Left colon (tissue), 2 donors: ENCODE results near the gene FNDC5. TPM values are rescaled to one million over a fixed set of nuclear protein-coding genes. Genes with fewer than 3 reads are reported as not detected.

Experiments used
- ATAC-seq: fragments of 200-7000 bp; cut with Tn5 transposase; one replicate; pipeline ENCODE4 v1.9.1; 2020; ENCODE audit warnings: mild to moderate bottlenecking, moderate library complexity
- DNase-seq, 2 donors: peaks; one replicate each; pipeline ENCODE4 v3.0.0-alpha.2; 2020
- intact Hi-C, 2 donors: fragments of 100-400 bp; cut with DNase I in 1 of 2; cut with micrococcal nuclease in 1 of 2; formaldehyde crosslinking; loops; one replicate each; pipeline versions ENCODE4 v1.11.2 to v1.14.0; 2022; cut with DNase I, micrococcal nuclease
- total RNA-seq, 2 donors: library from RNA; stranded (reverse); fragmentation: NEBNext Ultra II Directional; extraction: Animal tissue kit (Norgen Biotek cat#: 25700); gene quantifications; one replicate each; pipeline ENCODE4 v1.2.1, GENCODE V29; 2021
- donor health status: DM: no; HTN: no; CAD: no.
- donor health status: DM: yes; HTN: yes; CAD: no.

The FNDC5 gene
- total RNA-seq, 2 donors from 2014 or later = 0.22 to 0.85 TPM

DNA sequence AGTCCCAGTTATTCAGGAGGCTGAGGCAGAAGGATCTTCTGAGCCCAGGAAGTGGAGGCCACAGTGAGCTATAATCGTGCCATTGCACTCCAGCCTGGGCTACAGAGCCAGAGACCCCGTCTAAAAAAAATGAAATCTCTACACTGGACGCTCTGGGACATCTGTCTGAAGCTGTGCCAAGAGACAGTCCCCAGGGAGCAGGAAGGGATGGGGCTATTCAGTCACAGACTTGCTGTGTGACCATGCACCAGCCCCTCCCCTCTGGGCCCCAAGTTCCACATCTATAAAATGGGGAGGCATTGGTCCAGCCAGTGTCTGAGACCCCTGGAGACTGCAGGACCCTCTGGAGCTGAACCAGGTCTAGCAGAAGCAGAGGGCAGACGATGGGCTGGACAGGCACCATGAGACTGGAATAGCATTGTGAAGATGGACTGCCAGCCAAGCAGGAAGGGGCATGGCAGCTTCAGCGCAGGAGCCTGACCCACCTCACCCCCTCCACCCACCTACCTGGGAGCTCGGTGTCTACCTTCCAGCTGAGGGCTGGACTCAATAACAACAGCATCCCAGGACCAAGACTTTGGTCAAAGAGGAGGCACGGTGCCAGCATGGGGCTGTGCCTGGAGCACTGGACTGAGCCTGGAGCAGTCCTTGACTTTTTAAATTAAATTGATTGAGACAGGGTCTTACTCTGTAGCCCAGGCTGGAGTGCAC lies 29.0 kb upstream of the FNDC5 start:
- DNase-seq (peak in 1 of 2 donors; percentile 60), ATAC-seq (peak; percentile 3)
- intact Hi-C loops = no loop called here

DNA sequence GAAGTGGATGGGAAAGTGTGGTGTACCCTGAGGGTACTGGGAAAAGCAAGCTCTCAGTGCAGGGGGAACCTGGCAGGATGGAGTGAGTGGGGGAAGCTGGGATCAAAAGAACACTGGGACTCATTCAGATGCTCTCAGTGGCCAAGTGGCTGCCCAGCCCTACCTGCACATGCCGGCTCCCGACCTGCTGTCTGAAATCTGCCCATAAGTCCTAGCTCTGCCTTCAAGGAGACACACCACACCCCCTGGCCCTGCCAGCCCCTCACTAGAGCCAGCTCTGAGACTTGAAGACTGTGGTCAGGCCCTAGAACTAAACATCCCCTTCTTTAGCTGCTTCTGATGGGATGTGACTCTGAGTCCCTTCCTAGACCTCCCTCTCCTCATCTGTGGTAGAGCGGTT lies 28.2 kb upstream of the FNDC5 start:
- no peak for ATAC-seq
- DNase-seq = no peak
- intact Hi-C loops = no loop called here

DNA sequence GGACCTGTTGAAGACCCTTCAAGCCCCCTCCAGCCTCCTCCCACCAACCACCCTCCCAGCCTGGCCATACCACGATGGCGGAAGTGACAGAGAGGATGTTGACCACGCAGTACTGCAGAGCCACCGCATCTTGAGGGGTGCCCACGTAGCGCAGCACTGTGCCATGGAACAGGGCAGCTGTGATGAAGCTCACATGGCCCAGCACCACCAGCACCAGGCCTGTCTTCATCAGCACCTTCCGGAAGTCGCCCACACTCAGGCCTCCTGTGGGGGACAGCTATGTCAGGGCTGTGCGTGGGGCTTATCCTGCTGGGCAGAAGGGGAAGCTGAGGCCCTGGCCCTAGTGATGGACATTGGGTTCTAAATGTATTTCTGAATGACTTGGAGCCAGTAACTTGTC lies 27.3 kb upstream of the FNDC5 start:
- intact Hi-C loops = no loop called here
- DNase-seq (no peak), ATAC-seq (no peak)

DNA sequence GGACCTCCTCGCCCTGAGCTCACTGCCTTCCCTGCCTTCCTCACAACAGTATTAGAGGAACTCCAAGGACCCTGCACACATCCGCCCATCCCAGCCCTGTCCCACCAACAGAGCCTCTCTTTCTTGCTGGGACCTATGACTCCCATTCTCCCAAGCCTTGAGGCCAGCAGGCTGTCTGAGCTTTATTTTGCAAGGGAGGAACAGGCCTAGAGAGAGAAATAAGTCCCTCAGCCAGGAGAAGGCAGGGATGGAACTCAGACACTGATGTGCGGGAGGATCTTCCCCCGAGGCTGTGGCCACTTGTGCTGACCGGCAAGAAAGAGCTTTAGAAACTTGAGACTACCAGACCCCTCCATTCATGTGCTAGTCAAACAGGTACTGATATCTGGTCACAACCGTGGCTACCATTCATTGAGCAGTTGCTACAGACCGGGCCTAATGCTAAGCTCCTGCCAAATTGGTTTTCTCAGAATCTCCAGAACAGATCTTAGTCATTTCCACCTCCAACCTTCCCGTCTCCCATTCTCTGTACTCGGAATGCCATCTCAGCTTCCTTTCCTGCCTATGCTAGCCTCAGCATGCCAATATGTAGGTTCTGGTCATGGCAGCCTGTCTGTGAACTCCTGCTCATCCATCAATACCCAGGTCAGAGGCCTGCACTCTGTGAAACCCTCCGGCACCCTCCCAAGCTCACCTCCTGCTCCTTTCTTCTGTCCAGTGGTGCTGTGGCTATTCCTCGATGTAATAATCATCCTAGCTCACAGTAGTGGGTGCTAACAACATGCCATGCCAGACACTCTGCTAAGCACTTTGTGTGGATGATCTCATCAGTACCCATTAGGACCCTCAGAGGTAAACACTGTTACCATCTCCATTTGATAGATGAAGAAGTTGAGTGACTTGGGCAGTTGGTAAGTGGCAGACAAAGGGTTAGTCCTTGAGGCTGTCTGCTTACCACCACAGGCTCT lies 26.7 kb upstream of the FNDC5 start:
- DNase-seq (no peak), ATAC-seq (no peak)
- intact Hi-C loops = no loop called here

DNA sequence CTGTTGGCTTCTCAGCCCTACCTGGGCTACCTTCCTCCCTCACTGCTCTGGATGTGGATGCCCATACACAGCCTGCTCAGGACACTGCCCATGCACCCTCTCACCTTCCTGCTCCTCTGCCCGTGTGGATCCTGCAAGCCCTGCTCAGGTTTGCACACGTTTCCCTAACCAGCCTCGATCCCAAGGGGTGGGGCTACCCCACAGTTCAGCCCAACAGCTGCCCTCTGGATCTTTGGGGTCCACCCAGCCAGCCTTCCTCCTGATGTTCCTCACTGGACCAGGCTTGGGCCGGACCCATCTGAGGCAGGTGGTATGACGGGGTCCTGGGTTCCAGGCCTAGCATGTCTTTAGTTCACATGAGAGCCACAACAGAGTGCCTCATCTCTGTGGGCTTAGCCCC lies 25.7 kb upstream of the FNDC5 start:
- ATAC-seq (no peak), DNase-seq (no peak)
- intact Hi-C loops = no loop called here

DNA sequence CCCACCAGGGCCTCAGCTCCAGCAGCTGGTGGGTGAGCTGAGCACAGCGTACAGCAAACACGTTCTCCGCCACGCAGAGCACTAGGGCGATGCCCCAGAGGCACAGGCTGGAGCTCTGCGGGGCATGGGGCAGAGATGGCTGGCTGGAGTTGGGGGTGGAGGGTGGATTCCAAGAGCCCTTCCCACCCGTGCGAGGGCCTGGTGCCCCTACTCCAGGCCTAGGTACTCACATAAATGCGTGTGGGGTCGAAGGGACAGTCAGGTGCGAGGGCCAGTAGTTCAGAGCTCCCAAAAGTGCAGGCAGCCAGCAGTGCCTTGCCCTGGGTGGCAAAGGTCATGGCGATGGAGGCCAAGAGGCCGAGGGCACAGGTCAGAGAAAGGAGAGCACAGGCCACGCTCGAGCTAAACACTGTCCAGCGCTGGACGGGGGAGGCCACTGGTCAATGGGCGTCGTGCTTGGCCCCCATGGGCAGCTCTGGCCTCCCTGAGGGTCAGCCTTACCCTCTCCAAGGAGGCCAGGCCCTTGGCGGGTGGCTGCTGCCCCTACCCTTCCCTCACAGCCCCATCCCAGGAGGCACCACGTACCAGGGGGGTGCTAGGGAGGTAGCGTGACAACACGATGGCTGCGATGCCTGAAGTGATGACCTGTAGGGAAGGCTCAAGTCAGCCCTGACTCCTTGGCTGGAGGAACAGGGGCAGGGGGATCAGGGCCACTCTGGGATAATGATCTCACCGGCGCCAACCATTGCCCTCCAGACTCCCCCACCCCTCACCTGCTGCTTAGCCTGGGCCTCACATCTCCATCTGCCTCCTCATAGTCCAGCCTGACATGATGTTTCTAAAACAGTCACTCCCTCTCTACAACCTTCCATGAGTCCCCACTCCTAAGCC lies 24.9 kb upstream of the FNDC5 start:
- intact Hi-C loops = no loop called here
- DNase-seq = no peak
- ATAC-seq = no peak

DNA sequence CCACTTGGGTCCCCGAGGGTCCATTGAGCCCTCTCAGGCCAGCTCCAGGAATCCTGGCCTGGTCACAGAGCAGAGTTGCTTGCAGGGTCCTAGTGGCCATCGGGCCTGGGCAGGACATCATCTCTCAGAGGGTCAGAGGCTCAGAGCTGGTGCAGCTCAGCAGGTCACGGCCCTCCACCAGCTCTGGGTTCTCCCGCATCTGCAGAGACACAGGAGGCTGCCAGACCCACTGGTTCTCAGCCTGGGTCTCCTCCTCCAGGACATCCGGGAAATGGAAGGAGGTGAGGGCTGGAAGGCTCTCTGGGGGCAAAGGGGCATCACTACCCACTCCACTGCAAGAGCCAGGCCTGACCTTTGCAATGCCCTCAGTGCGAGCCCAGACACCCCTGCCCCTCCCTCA lies 24.0 kb upstream of the FNDC5 start:
- no peak for DNase-seq
- no peak for ATAC-seq
- intact Hi-C loops = no loop called here

DNA sequence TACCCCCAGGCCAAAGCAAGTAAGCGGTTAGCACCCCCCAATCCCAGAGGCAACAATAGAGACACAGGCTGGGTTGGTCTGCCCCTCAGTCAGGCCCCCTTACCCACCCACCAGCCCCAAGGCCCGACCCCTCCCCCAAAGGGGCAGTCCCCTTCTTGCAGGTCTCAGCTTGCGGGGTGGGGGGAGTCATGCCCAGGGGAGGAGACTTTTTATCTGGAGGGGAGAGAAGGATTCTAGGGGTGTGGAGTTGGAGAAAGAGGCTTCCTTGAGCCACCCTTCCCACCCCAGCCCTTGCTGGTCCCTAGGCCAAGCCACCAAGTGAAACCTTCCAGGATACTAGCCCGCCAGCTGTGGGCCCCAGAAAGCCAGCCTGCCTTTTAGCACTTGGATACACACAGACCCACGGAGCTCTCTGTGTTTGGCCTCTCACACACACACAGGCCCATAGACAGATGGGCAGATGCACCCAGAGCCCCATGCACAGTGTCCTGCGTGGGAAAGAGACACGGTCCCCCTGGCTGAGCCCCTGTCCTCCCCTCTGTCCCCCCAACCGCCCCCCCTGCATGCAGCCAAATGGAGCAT lies 23.4 kb upstream of the FNDC5 start:
- peak; percentile 9 for ATAC-seq
- intact Hi-C loops = no loop called here
- no peak for DNase-seq

DNA sequence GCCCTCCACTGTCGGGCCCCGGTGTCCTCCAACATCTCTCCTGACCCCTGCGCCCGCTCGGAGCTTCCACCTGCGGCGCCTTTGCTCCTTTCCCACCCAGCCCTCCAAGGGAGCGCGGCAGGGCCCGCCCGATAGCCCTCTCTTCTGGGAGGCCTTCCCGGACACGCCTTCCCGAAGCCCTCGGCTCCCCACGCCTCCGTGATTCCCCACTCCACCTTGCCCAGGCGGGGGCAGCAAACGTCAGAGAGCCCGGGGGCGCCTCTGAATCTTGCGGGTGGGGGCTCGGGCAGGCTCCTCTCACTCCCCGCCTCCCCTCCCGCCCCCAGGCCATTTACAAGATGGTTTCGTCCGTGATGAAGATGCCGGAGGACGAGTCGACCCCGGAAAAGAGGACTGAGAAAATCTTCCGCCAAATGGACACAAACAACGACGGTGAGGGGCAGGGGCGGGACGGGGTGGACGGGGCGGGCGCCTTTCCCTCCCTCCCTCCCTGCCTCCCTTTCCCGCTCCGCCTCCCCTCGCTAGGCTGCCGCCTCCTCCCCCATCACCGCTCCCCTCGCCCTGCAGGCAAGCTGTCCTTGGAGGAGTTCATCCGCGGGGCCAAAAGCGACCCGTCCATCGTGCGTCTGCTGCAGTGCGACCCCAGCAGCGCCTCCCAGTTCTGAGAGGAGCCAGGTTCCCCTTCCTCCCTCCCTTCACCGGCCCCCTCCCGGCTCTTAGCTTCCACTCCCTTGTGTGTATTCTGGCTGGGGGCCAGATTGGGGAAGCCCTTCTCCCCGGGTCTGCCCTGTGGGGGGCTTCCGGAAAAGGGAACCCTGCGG lies 22.7 kb upstream of the FNDC5 start:
- DNase-seq = peak; percentile 76 to 83
- ATAC-seq = peak; percentile 76
- intact Hi-C loops = no loop called here

DNA sequence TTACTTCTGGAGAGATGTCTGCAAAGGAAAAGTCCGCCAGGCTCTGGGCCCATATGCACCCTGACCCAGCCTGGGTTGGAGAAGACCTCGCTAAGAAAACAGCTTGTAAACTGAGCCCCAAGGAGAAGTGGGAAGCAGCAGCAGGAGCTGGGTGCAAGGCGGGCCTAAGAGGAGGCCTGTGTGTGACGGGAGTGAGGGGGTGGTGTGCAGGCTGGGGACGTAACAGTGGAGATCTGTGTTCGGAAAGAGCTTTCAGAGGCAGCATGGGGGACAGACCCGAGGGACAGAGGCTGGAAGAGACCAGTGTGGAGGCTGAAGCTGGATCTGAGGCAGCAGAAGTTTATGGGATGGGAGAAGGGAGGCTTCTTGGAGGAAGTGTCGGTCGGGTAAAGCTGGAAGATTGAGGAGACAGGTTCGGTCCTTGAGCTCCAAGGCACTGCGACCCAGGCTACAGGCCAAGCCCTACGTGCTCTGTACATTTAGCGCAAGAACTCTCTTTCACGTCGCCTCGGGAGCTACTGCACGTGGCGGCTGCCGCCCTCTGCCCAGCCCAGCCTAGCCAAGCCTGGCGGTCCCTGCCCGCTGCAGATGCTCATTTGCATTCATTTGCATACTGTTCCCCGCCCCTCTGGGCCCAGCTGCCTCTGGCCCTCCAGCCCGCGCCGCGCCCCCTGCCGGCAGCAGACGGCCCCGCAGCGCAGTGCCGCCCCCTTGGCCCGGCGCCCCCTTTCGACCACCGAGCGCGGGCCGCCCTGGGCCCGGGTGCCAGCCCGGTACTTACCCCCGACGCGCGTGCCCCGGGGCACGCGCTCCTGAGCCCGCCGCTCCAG lies 21.9 kb upstream of the FNDC5 start:
- DNase-seq (peak; percentile 70 to 73), ATAC-seq (peak; percentile 58)
- intact Hi-C loops = no loop called here

DNA sequence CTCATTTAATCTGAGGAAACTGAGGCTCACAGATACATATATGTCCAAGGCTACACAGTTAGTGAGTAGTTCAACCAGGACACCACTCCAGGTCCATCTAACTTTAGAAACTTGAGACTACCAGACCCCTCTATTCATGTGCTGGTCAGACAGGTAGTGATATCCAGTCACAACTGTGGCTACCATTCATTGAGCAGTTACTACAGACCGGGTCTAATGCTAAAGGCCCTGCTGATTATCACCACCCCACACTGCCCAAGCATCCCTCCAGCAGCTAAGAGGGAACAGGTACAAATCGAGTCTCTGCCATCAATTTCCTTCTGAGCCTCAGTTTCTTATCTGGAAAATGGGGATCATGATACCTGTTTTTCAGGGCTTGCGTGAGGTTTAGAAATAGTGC lies 20.9 kb upstream of the FNDC5 start:
- ATAC-seq (no peak), DNase-seq (no peak)
- intact Hi-C loops = no loop called here

DNA sequence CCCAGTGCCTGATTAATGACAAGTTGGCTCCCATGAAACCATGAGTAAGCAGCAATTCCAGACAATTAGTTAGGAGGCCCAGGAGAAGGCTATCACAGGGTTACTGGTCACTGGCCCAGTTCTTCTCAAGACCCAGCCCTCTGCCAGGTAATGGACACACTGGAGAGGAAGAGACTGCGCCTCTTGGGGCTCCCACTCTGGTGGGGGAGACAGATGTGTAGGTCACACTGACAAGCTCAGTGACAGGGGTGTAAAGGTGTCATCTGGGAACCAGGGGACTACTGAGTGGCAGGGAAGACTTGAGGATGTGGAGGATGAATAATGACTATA lies 20.5 kb upstream of the FNDC5 start:
- intact Hi-C loops = no loop called here
- ATAC-seq = no peak
- no peak for DNase-seq

DNA sequence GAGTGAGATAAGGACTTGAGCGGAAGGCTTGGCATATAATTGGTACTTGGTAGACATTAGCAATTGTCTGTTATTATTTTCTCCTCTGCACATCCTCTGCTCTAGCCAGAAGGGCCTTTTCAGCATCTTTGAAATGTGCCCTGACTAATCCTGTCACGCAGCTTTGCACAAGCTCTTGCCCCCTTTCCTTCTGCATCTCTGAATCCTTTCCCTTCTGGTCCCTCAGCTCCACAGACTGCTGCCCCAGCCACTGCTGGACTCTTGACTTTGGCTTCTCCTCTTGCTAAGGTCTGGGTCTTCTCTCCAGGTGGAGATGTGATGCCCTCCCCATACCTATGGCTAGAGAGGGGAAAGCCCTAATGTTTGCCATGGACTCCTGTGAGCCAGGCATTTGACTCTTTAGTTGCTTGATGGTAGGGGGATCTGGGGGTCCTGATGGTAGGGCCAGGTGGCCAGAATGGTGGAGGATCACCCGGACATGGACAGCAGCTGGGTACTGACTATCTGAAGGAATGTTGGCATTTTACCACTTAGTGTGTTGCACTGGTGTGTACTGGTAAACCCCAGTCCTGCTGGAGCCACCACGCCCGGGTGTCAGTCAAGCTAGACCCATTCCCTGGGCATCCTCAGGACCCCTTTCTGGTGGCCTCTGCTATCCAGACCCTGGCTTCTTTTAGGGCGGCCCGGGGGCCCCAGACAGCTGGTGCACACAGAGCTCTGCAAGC lies 20.0 kb upstream of the FNDC5 start:
- ATAC-seq (no peak), DNase-seq (no peak)
- intact Hi-C loops = no loop called here

DNA sequence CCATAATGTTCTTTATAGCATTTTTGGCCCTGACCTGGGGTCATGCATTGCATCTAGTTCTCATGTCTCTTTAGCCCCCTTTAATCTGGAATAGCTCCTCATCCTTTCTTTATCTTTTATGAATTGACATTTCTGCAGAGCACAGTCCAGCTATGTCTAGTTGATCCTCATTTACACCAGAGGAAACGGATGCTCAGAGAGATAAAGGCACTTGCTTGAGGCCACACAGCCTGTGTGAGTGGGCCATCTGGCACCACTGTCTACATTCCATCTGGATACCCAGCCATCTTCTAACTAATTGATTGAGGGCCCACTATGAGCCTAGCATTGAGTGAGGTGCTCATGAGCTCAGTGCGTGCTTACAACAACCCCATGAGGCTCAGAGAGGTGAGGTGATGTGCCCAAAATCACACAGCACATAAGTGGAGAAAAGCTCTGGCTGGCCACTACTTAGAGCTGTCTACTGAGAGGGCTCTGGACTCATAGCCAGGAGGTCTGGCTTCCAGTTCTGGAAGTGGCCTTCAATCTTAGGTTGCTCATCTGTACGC lies 19.1 kb upstream of the FNDC5 start:
- ATAC-seq = no peak
- intact Hi-C loops = no loop called here
- DNase-seq = no peak

DNA sequence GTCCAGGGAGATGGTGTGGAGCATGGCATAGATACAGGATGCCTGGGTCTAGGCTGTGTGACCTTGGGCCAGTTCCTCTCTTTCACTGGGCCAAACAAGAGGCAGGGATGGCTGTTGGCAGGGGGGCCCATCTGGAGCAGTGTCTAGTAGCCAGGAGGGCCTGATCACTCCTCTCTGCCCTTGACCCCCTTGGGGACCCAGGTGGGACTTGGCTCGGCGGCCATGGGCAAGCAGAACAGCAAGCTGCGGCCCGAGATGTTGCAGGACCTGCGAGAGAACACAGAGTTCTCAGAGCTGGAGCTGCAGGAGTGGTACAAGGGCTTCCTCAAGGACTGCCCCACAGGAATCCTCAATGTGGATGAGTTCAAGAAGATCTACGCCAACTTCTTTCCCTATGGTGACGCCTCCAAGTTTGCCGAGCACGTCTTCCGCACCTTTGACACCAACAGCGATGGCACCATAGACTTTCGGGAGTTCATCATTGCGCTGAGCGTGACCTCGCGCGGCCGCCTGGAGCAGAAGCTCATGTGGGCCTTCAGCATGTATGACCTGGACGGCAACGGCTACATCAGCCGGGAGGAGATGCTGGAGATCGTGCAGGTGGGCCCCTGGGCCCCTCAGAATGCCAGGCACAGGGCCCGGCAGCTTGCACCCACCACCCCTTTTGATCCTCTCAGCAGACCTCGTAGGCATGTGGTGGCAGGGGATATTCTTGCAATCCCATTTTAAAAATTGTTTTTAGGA lies 18.1 kb upstream of the FNDC5 start:
- ATAC-seq (no peak), DNase-seq (no peak)
- intact Hi-C loops = no loop called here

DNA sequence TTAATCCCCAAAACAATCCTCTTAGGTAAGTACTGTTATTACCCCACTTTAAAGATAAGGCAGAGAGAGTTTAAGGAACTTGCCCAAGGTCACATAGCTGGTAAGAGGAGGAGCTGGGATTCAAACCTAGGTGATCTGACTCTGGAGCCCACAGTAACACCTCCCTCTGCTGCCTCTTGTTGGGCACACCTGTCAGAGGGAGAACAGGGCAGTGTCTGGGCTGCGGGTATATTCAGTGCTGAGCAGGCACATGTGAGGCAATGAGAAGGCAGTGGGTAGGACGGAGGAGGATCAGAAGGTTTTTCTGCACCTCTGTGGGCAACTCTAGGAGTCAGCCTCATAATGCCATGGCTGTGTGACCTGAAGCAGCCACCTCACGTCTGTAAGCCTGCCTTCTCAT lies 17.4 kb upstream of the FNDC5 start:
- DNase-seq = no peak
- intact Hi-C loops = no loop called here
- no peak for ATAC-seq
